ENCODE data around the gene ZNF268.
"Not testable (repeated sequence)": the region's sequence is repeated elsewhere in the genome, so short reads cannot be mapped to it uniquely, and the experiment has no call there.

Gene ZNF268

GRCh38 chr12:133231001-133231400, 49.7 kb downstream of the ZNF268 start:
- DNase-seq, result no peak

- no peak for DNase-seq
Measured at GRCh38 chr12:133233006-133233405, 51.7 kb downstream of the ZNF268 start.

GRCh38 chr12:133233993-133234564, 52.8 kb downstream of the ZNF268 start:
- no peak for DNase-seq

GRCh38 chr12:133234971-133235370, 53.7 kb downstream of the ZNF268 start:
- DNase-seq, result no peak

- DNase-seq, result no peak
Measured at GRCh38 chr12:133235401-133236112, 54.3 kb downstream of the ZNF268 start, which contains the start of gene ANHX. Gene ANHX (minus strand): TSS chr12:133235877. CDS start chr12:133234356, 1,521 bp downstream.

- no peak for DNase-seq
Measured at GRCh38 chr12:133236144-133236543, 54.8 kb downstream of the ZNF268 start.

GRCh38 chr12:133236556-133236955, 55.3 kb downstream of the ZNF268 start:
- no peak for DNase-seq

- DNase-seq, result no peak
Measured at GRCh38 chr12:133251732-133252131, 70.4 kb downstream of the ZNF268 start.

GRCh38 chr12:133255833-133256232, 74.5 kb downstream of the ZNF268 start:
- DNase-seq, result not testable (repeated sequence)

- DNase-seq, result no peak
Measured at GRCh38 chr12:133256321-133256720, 75.0 kb downstream of the ZNF268 start.

GRCh38 chr12:133264173-133264572, 82.9 kb downstream of the ZNF268 start:
- no peak for DNase-seq

Measured in NCI-H524 treated with DMSO at 0.1 percent for 48 hours (cell line).